Measurements from ENCODE around the gene MAP4K3.

The MAP4K3 gene

DNA sequence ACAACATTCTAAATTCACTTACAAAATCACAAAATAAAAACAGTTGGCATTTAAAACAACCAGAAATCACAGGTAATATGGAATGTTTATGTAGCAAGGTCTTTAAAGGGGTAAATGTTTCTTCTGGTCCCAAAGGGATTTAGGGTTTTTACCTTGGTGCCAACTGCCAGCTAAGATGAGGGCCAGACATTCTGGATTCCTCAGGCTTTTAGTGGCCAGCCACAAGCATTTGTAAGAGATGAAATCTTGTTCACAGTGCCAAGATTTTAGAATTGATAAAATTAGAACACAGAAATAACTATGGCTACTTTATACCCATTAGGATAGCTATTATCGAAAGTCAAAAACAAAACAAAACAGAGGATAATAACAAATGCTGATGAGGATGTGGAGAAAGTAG, 132.9 kb downstream of the MAP4K3 start:
- Histone ChIP-seq H3K27ac (ENCODE audit: low read depth, low read length, severe bottlenecking) (no peak overlapping the region), H3K4me3 (ENCODE audit: extremely low read depth, insufficient read depth, low read length, poor library complexity, severe bottlenecking) (no peak overlapping the region)
- no CpG with 5 or more reads among the region's 1 CpG for WGBS, 2 experiments (ENCODE audit: insufficient coverage in 2 of 2)

DNA sequence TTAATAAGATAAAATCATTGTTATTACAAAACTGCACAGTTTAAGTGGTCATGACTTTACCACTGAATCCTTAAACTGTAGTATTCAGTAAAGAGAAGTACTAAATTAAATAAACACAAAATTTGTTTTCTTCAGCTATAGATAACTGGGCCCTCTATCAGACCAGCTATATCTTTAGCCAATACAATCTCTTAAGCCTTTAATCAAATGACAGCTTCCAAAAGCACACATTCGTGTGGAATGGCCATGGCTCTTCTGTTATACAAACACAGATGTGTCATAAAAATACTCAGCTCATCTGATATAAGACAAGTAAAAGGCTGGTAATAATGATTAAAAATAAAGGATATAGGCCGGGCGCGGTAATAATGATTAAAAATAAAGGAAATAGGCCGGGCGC, 135.7 kb downstream of the MAP4K3 start:
- peaks cover 16% of the 10 kb centered on the region for H3K36me3 ChIP-seq (ENCODE audit: control insufficient read depth, insufficient read depth, low read length)
- no peaks in the 10 kb centered on the region for H3K4me1 ChIP-seq (ENCODE audit: control insufficient read depth, insufficient read depth, low read length, poor library complexity, severe bottlenecking)
- 82 to 93% methylated on average over 5 to 6 of the region's 6 CpGs for whole genome bisulfite sequencing, 2 experiments (ENCODE audit: insufficient coverage in 2 of 2)
- H3K27ac ChIP-seq (ENCODE audit: low read depth, low read length, severe bottlenecking): no peak overlapping the region
- no peak overlapping the region for H3K4me3 ChIP-seq (ENCODE audit: extremely low read depth, insufficient read depth, low read length, poor library complexity, severe bottlenecking)
- H3K9me3 ChIP-seq (ENCODE audit: control insufficient read depth, low read length): no peaks in the 10 kb centered on the region

More for the DNA sequence above, 132.9 kb downstream of the MAP4K3 start:
- H3K36me3 ChIP-seq (ENCODE audit: control insufficient read depth, insufficient read depth, low read length): peaks cover 21% of the 10 kb centered on the region
- no peaks in the 10 kb centered on the region for H3K9me3 ChIP-seq (ENCODE audit: control insufficient read depth, low read length)
- H3K4me1 ChIP-seq (ENCODE audit: control insufficient read depth, insufficient read depth, low read length, poor library complexity, severe bottlenecking): no peaks in the 10 kb centered on the region

DNA sequence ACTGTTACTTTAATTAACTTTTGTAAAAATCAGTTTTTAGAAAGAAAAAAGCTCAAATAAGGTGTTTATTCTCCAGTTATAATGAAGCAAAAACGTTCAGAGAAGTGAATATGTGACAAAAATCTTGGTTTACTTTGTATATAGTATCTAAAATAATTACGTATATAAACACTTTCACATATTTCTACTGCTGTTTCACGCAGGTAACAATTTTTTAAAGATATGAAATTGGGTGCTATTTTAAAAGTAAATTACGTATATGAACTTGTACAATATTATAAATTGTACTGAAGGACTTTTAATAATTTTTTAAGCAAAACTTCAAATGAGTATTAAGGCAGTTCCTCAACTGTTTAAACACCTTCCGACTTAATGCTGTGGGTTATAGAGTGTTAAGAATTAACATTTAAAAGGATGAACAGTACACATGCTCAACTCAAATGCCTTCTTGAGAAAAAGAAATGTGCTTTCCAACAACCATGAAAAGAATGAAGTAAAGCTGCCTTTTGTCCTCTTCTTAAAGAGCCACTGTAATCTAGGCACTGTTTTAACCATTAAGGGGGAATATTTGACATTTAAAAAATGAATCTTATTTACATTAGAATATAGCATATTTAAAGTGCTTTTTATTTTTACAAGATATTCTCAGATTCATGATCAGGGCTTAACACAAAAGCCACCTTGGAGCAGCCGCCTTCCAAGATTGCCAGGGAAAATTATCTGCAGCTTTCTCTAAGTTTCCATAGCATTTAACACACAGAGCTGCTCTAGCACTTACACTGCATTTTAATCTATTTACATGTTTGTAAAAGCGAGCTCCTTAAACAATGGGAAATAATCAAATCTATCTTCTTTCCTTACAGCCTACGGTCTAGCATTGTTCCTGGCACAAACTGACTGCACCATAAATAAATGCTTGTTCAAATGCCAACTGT, 136.8 kb downstream of the MAP4K3 start:
- WGBS, 2 experiments (ENCODE audit: insufficient coverage in 2 of 2): 80 to 82% methylated on average over 2 to 3 of the region's 8 CpGs
- H3K9me3 ChIP-seq (ENCODE audit: control insufficient read depth, low read length): no peaks in the 10 kb centered on the region
- H3K4me1 ChIP-seq (ENCODE audit: control insufficient read depth, insufficient read depth, low read length, poor library complexity, severe bottlenecking): no peaks in the 10 kb centered on the region
- peaks cover 15% of the 10 kb centered on the region for H3K36me3 ChIP-seq (ENCODE audit: control insufficient read depth, insufficient read depth, low read length)
- H3K4me3 ChIP-seq (ENCODE audit: extremely low read depth, insufficient read depth, low read length, poor library complexity, severe bottlenecking): no peak overlapping the region
- no peak overlapping the region for H3K27ac ChIP-seq (ENCODE audit: low read depth, low read length, severe bottlenecking)

DNA sequence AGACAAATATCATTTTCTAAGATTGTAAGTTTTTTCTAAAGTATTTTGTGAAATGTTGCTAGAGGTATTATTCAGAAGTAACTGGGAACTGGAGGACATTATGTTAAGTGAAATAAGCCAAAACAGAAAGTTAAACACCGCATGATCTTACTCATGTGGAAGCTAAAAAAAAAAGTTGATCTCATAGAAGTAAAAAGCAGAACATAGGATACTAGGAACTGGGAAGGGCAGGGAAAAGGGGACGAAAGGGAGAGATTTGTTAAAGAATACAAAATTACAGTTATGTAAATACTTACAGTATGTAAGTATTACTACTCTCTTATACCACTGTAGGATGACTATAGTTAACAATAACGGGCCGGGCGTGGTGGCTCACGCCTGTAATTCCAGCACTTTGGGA, 146.7 kb downstream of the MAP4K3 start:
- Histone ChIP-seq H3K4me1 (ENCODE audit: control insufficient read depth, insufficient read depth, low read length, poor library complexity, severe bottlenecking) (no peaks in the 10 kb centered on the region), H3K9me3 (ENCODE audit: control insufficient read depth, low read length) (no peaks in the 10 kb centered on the region), H3K27ac (ENCODE audit: low read depth, low read length, severe bottlenecking) (no peak overlapping the region), H3K36me3 (ENCODE audit: control insufficient read depth, insufficient read depth, low read length) (peaks cover 53% of the 10 kb centered on the region), H3K4me3 (ENCODE audit: extremely low read depth, insufficient read depth, low read length, poor library complexity, severe bottlenecking) (no peak overlapping the region)
- WGBS, 2 experiments (ENCODE audit: insufficient coverage in 2 of 2): 100% methylated on average over 1 to 5 of the region's 6 CpGs

DNA sequence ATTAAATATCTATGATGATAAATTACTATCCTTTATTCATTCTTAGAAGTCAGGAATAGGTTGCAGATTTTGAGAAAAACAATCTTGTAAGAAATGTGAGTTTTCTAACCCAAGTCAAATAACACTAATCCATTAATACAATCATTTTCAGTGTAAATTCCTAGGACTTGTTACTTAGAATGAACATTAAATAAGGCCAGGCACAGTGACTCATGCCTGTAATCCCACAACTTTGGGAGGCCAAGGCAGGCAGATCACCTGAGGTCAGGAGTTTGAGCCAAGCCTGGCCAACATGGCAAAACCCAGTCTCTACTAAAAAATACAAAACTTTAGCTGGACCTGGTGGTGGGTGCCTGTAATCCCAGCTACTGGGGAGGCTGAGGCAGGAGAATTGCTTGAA, 147.5 kb downstream of the MAP4K3 start:
- no peaks in the 10 kb centered on the region for H3K9me3 ChIP-seq (ENCODE audit: control insufficient read depth, low read length)
- no peaks in the 10 kb centered on the region for H3K4me1 ChIP-seq (ENCODE audit: control insufficient read depth, insufficient read depth, low read length, poor library complexity, severe bottlenecking)
- peaks cover 57% of the 10 kb centered on the region for H3K36me3 ChIP-seq (ENCODE audit: control insufficient read depth, insufficient read depth, low read length)
- H3K27ac ChIP-seq (ENCODE audit: low read depth, low read length, severe bottlenecking): no peak overlapping the region
- no peak overlapping the region for H3K4me3 ChIP-seq (ENCODE audit: extremely low read depth, insufficient read depth, low read length, poor library complexity, severe bottlenecking)

DNA sequence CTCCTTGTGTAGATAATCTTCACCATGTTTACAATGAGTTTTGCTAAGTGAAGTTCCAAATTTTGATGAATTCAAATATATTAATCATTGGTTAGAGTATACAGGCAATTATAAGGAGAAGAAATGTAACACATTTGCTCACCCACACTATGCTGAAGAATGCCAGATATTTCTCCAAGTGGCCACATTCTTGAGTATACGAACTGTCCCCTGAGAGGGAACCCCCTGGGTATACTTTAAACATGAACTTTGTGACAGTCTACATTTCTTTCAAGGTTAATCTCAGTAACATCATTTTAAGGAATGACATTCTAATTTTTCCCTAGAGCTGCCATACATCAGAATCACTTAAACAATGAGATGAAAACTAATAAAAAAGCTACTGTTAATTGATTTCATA, 153.5 kb downstream of the MAP4K3 start:
- Histone ChIP-seq H3K4me3 (ENCODE audit: extremely low read depth, insufficient read depth, low read length, poor library complexity, severe bottlenecking) (no peak overlapping the region), H3K36me3 (ENCODE audit: control insufficient read depth, insufficient read depth, low read length) (peaks cover 61% of the 10 kb centered on the region), H3K4me1 (ENCODE audit: control insufficient read depth, insufficient read depth, low read length, poor library complexity, severe bottlenecking) (no peaks in the 10 kb centered on the region), H3K9me3 (ENCODE audit: control insufficient read depth, low read length) (no peaks in the 10 kb centered on the region), H3K27ac (ENCODE audit: low read depth, low read length, severe bottlenecking) (no peak overlapping the region)
- WGBS, 2 experiments (ENCODE audit: insufficient coverage in 2 of 2): 86% methylated on average over 1 of the region's 1 CpG; no CpG with 5 or more reads in 1 of the 2 experiments

DNA sequence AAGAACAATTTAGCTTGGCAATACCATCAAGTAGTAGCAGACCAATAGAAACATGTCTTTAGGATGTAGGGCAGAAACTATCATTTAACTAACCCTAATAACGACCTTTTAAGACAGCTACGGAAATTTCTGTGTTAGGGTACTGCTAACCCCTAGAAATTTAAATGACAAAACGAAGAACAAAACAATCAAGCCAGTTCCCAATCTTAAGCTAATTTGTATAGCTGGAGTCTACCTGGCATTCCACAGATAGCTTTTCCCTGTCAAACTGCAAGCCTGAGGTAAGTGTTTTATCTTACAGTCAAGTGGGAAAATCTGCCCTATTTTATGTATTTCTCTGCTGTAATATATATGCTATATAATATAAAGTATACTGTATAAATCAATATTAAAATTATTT, 155.7 kb downstream of the MAP4K3 start:
- Histone ChIP-seq H3K4me1 (ENCODE audit: control insufficient read depth, insufficient read depth, low read length, poor library complexity, severe bottlenecking) (no peaks in the 10 kb centered on the region), H3K36me3 (ENCODE audit: control insufficient read depth, insufficient read depth, low read length) (peaks cover 64% of the 10 kb centered on the region), H3K27ac (ENCODE audit: low read depth, low read length, severe bottlenecking) (no peak overlapping the region), H3K9me3 (ENCODE audit: control insufficient read depth, low read length) (no peaks in the 10 kb centered on the region), H3K4me3 (ENCODE audit: extremely low read depth, insufficient read depth, low read length, poor library complexity, severe bottlenecking) (no peak overlapping the region)
- 80 to 100% methylated on average over 2 of the region's 3 CpGs for WGBS, 2 experiments (ENCODE audit: insufficient coverage in 2 of 2)

DNA sequence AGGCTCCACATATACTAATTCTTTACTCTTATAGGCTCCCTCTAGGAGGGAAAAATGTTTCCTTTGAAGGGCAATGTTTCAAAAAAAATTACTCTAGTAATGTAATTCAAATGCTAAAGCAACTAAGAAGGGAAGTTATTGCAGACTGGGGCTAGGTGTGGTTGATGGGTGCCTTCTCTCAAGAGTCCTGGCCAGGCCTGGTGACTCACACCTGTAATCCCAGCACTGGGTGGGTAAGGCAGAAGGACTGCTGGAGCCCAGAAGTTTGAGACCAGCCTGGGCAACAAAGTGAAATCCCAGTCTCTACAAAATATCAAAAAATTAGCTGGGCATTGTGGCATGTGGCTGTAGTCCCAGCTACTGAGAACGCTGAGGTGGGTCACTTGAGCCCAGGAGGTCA, 162.1 kb downstream of the MAP4K3 start:
- no peaks in the 10 kb centered on the region for H3K4me1 ChIP-seq (ENCODE audit: control insufficient read depth, insufficient read depth, low read length, poor library complexity, severe bottlenecking)
- peaks cover 59% of the 10 kb centered on the region for H3K36me3 ChIP-seq (ENCODE audit: control insufficient read depth, insufficient read depth, low read length)
- no peak overlapping the region for H3K4me3 ChIP-seq (ENCODE audit: extremely low read depth, insufficient read depth, low read length, poor library complexity, severe bottlenecking)
- WGBS, 2 experiments (ENCODE audit: insufficient coverage in 2 of 2): 80% methylated on average over 1 of the region's 1 CpG; no CpG with 5 or more reads in 1 of the 2 experiments
- no peaks in the 10 kb centered on the region for H3K9me3 ChIP-seq (ENCODE audit: control insufficient read depth, low read length)
- H3K27ac ChIP-seq (ENCODE audit: low read depth, low read length, severe bottlenecking): no peak overlapping the region

DNA sequence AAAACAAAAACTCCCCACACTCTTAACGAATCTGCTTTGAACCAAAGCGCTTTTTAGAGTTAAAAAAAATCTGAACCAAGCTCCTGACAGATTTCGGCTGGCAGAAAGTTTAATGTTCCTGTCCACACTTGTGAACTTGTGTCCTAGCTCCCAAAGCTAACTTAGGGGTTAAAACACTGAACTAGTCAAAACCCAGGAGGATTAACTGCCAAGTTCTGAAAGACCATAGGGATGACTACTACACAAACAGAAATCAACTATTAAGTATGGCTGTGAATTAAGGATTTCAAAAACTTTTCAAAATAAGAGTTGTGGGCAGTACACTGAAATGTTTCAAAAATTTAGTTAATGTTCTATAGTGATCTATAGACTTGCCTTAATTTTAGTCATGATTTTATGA, 167.1 kb downstream of the MAP4K3 start:
- Histone ChIP-seq H3K27ac (ENCODE audit: low read depth, low read length, severe bottlenecking) (no peak overlapping the region), H3K36me3 (ENCODE audit: control insufficient read depth, insufficient read depth, low read length) (peaks cover 31% of the 10 kb centered on the region), H3K9me3 (ENCODE audit: control insufficient read depth, low read length) (no peaks in the 10 kb centered on the region), H3K4me3 (ENCODE audit: extremely low read depth, insufficient read depth, low read length, poor library complexity, severe bottlenecking) (no peak overlapping the region), H3K4me1 (ENCODE audit: control insufficient read depth, insufficient read depth, low read length, poor library complexity, severe bottlenecking) (no peaks in the 10 kb centered on the region)
- 100% methylated on average over 2 to 3 of the region's 3 CpGs for WGBS, 2 experiments (ENCODE audit: insufficient coverage in 2 of 2)

DNA sequence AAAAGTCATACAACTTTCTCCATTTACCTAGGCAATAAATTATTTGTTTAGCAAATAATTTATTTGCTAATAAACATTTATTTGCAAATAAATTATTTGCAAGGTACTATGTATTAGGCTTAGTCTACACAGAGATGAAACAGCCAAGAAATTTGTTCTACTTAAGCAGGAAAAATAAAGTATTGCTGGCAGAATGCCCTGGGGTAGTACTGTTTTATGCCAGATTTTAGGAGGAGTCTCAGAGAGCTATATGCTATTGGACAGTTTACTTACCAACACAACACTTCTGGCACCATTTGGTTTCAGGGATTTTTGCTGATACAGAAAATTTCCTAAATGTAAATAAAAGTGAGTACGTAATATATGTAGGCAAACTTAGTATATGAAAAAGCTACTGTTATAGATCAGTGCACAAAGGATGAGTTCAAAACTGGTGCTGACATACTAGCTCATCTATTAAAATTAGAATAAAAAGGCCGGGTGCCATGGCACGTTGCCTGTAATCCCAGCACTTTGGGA, 170.1 kb downstream of the MAP4K3 start:
- Histone ChIP-seq H3K4me3 (ENCODE audit: extremely low read depth, insufficient read depth, low read length, poor library complexity, severe bottlenecking) (no peak overlapping the region), H3K4me1 (ENCODE audit: control insufficient read depth, insufficient read depth, low read length, poor library complexity, severe bottlenecking) (no peaks in the 10 kb centered on the region), H3K9me3 (ENCODE audit: control insufficient read depth, low read length) (no peaks in the 10 kb centered on the region), H3K27ac (ENCODE audit: low read depth, low read length, severe bottlenecking) (no peak overlapping the region), H3K36me3 (ENCODE audit: control insufficient read depth, insufficient read depth, low read length) (peaks cover 36% of the 10 kb centered on the region)
- 67% methylated on average over 1 of the region's 3 CpGs; no CpG with 5 or more reads in 1 of the 2 experiments for WGBS, 2 experiments (ENCODE audit: insufficient coverage in 2 of 2)

All from mesodermal cell (in vitro differentiated cells).